ENCODE data around the gene MPRIP.

The MPRIP gene

DNA sequence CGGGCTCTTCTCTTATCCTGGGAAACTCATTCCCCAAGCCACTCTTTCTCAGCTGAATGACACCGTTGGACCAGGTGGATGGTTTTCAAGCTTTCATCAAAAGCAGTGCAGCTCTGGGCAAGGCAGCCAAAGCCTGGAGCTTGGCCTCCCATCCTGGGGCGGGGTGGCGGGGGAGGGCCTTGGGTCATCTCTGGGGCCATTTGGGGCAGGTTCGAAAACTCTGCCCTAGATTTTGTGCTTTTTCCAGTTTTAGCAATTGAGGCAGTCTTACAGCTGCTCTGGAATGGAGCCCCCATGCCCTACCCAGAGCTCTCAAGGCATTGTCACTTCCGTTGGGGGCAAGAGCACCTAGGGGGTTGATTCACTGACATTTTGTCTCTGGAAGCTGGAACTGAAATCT is 9.1 kb downstream of the MPRIP start:
- no peak for DNase-seq (ENCODE audit: low read depth in 3 of 3)

DNA sequence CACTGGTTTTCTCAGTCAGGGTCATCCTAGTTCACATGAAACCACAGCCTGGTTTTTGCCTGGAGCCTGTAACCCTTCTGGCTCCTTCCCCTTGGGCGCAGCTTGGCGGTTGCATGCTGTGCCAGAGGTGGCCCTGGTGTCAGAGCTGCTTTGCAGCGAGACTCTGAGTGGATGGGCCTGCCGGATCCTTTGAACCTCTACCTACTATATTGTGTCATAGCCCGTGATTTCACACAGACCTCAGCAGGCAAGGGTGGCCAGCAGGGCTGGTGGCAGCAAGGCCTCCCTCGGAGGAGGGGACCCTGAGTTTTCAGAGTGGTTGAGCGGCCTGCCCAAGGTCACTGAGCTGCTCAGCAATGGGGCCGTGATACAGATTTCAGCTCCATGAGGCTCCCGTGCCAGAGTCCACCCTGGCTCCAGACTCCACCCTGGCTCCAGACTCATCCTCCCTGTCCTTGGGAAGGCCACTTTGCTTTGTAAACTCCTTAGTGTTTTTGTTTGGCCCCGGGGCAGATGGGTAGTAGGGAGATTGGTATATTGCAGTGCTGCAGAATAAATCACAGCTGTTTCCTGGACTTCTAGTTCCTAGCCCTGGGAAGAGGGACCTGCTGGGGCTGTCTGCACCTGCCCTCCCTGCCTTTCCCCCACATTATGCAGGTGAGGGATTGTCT is 9.7 kb downstream of the MPRIP start:
- no peak for DNase-seq (ENCODE audit: low read depth in 3 of 3)

DNA sequence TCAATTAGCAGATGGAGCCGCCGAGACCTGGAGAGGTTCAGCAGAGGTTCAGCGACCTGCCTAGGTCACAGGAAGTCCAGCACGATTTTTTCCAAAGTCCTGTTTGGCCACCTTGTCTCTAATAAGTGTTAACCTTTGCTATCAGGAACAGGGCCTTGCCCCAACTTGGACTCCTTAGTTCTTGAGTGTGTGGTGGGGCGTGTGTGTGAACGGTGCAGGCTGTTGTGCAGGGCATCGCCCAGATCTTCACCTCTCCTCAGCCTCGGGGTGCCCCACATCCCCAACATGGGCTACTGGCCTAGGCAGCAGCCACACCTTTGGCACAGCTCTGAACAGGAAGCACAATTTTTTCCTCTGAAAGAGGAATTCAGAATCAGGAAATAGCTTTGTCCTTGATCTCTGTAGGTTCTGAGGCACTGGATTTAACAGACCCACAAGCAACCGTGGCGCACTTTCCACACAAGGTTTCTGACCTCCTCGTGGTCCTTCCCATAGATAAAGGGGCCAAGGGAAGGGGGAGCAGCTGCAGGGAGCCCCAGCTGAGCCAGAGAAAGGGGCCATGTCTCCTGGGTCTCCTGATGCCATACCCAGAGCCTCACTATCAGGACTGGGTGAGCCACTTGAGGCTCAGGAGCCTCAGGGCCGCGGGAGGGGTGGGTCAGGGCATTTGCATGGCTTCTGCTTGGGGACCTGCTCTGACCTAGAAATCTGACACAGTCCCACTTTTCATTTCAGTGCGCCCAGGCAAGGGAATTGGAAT is 10.4 kb downstream of the MPRIP start:
- no peak for DNase-seq (ENCODE audit: low read depth in 3 of 3)

DNA sequence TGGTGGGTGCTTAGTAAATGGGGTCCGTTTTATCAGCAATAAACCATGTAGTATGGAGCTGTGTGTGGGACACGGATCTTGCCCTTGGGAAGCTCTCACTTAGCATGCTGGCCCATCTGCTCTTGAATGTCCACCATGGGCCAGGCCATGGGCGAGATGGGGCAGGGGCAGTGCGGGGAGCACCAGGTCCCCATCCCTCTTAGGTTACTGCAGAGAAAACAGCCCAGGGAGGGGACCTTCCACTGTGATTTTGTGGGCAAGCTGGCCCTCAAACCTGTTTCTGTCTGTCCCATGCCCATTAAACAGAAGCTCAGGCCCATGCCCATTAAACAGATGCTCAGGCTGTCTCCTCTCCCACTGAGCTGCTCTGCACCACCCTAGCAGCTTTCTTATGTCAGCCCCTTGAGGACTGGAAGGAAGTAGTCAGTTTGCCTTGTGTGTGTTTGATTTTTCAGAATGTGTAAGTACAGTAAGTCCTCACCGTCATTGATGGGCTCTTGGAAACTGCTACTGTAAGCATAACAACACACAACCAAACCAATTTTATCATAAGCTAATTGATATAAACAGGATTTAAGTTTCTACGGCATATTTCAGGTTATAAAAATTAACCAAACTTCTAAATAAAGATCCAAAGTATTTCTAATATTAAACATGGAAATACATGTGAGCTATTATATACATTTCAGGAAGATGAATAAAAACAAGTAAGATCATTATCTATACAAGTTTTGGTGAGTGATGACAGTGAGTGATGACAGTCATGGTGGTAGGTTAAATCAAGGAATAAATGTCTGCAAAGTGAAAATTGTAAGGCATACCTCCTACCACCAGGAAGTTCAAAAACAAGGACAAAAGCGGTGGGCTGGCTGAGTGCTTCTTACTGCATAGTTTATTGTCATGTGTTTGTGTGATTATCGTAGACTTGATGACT is 11.5 kb downstream of the MPRIP start:
- DNase-seq (ENCODE audit: low read depth in 3 of 3): no peak

DNA sequence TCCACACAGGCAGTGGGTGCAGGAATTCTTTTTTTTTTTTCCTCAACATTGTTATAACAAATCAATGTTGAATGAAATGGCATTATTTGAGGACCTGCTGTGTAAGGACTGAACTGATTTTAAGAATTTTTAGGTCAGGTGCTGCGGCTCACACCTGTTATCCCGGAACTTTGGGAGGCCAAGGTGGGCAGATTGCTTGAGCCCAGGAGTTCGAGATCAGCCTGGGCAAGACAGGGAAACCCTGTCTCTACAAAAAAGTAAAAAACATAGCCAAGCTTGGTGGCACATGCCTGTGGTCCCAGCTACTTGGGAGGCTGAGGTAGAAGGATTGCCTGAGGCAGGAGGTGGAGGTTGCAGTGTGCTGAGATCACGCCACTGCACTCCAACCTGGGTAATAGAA is 12.4 kb downstream of the MPRIP start:
- DNase-seq (ENCODE audit: low read depth in 3 of 3): no peak

DNA sequence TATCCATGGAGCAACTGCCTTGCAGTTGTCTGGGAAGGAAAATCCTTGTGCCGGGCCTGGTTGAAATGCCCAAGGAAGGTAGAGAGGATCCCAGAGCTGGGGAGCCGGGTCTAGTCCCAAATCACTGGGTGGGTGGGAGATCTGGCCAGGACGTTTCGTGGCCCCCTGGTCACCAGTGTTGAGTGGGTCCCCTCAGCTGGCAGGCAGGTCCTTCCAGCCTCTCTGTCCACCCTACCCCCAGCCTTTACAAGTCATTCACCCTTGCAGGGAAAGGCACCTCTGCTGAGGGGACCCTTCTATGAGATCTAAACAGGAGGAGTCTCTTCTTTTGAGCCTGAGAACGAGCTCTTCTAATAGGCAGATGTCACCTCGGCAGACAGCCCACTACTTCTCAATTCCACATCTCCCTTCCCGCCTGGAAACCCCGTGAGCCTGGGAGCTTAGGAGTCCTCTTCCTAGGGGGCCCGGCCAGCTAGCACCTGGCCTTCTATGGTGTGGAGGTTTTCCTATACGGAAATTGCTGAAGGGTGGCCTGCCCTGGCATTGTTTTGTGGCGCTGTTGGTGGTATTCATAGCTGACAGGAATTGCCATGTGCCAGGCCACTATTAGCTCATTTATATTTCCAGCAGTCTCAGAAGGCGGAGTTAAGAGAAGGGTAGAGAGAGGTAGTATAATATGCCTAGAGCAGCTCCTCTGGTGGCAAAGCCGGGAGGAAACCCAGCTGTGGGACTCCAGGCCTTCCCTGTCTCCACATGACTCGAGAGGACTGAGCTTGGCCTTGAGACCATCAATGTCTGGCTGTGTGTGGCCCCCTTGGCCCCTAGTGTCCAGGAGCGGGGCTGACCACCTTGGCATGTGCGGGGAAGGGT is 13.3 kb downstream of the MPRIP start:
- no peak for DNase-seq (ENCODE audit: low read depth in 3 of 3)

DNA sequence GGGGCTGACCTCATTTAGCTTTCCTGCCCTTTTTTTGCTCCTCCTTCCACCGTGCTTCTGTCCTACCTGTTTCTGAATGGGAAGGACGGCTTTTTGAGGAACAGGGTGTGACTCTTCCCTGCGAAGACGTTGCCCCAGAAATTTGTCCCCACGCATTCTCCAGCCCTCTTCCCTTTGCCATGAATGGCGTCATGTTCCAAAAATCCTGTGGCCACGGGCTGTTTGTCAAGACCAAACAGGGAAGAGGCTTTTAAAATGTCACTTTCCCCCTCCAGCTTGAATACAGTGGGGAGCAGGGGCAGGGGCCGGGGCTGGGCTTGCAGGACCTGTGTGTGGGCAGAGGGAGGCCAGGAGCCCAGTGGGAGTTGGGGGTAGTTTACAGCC is 13.9 kb downstream of the MPRIP start:
- DNase-seq (ENCODE audit: low read depth in 3 of 3): no peak

DNA sequence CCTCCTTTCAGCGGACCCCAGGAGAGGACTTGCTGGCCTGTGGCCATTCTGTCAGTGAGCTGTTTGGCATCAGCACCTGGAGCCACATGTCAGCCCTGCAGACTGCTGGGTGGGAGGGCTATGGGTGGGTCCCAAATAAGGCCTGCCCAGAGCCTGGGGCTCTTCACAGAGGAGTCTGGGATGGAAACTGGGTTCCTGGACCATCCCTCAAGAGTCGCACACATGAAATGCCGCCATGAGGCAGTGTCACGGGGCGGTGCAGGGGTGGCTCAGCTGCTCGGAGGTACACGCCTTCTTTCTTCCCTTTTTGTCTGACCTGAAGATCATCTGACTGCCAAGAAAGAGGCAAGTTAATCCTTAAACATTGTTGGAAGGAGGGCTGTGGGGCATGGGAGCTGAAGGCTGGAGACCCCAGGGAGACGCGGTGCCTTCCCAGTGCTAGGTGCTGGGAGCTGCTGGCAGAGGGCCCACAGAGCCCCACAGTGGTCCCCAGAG is 14.8 kb downstream of the MPRIP start:
- no peak for DNase-seq (ENCODE audit: low read depth in 3 of 3)

DNA sequence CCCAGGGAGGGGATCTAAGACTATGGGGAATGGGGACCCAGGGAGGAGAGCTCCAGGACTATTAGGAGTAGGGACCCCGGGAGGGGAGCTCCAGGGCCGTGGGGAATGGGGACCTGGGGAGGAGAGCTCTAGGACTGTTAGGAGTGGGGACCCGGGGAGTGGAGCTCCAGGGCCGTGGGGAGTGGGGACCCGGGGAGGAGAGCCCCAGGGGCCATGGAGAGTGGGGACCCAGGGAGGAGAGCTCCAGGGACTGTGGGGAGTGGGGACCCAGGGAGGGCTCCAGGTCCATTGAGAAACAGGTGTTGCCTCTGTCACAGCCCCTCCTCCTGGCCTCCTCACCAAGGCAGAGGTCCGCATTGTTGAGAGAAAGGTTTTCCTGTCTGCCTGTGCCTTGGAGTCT is 16.0 kb downstream of the MPRIP start:
- no peak for DNase-seq (ENCODE audit: low read depth in 3 of 3)

DNA sequence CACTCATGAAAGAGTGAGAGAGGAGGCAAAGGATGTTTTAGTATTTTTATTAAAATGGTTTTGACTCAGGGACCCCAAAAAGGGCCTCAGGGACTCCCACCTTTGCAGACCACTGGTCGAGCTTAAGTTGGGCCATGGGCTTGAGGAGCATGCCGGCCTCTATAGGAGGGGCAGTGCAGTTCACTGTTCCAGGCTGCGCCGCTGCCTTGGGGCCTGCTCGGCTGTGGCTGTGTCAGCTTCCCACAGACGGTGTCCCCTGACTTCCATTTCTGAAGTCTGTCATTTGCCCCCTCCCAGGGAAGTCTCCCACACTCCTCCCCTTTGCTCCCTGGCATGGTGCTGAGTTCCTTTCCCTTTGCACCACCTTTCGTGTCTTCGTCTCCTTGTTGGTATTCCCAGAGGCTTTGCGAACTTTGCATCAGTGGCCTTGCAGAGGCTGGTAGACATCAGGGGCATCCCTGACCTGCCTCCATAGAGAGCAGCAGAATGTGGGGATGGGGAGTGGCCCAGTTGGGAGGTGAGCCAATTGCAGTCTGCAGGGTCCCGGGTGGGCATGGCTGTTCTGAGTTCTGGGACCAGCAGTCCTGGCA is 17.1 kb downstream of the MPRIP start:
- no peak for DNase-seq (ENCODE audit: low read depth in 3 of 3)

DNA sequence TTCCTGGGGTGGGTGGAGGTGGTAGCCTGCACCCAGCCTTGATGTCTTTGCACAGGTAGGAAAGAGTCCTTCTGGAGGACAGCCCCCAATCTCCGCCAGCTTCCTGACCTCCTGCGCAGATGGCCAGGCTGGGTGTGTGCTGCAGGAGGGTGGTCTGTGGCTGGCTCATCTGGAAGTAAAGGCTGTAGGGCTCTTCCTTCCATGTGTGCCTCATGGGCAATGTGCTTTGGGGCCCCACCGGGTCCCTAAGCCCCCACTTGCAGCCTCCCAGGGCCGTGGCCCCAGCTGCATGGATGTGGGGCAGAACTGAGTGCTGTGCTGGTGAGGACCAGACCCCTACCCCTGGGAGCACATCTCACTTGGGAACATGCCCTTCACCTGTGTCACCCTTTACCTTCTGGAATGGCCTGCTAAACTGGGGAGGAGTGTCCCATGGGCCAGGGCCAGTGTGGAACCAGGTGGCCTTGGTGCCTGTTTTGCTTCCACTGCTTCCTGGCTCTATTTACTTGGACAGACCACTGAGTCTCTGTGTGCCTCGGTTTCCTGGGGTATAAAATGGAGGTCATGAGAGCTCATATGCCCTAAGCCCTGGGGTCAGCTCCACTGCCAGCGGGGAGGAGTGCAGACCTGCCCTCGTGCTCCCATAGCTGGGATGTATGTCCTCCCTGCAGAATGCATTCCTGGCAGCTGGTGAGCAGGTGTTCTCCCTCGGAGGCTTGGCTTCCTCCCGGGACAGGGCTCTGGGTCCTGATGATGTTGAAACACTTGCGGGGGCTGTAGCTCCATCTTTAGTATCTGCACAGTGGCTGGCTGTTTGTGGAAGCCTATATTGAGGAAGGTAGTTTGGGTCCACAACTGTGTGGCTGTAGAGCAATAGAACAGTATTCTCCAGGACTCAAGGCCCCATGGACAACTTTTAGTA is 18.0 kb downstream of the MPRIP start:
- no peak for DNase-seq (ENCODE audit: low read depth in 3 of 3)

DNA sequence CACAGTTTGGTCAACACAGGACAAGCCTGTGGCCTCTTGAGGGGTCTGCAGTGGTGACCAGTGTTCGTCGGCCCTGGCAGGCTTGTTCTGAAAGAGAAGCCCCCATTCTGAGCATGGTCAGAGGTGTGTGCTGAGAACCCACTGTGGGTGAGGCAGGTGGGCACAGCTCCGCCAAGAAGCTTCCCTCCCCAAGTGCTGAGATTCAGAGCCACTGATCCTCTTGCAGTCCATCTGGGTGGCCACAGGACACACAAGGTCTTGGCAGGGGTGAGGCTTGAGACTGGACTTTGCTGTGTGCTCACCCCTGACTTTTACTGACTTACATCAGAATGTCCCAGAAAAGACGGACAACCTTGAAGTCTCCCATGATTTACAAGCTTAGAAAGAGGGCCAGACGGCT is 18.7 kb downstream of the MPRIP start:
- no peak for DNase-seq (ENCODE audit: low read depth in 3 of 3)

DNA sequence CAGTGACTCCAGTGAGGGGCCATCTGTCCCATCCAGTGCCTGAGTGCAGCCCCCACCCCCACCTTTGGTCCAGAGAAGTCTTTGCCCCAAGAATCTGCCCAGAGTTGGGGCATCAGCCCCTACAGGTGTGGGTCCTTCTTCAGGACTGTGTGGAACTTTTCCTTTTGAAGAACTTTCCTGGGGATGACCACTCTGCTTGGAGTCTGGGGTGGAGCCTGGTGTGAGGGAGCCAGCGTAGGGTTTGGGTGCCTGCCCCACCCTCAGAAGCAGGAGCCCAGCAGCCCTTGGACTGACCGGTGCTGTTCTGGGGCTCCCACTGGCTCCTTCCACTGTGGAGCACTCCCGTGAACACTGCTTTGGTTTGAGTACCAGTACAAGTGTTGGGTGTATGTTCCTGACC is 19.3 kb downstream of the MPRIP start:
- DNase-seq (ENCODE audit: low read depth in 3 of 3): no peak

DNA sequence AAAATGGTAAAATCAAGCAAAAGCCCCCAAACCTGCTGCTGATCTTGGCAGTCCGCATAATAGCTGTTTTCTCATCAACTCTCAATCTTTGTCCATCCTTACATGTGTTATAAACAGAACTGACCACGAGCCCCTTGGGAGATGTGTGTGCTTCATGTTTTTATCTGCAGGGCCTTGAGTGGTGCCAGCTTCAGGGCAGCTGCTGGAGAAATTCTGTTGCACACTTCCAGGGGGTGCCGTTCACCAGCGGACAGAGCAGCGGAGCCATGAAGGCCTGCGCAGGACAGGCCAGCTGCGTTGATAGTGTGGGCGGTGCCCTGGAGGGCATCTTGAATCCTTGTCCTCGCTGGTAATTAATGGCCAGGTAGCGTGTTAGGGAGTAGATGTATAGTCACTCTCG is 20.1 kb downstream of the MPRIP start:
- no peak for DNase-seq (ENCODE audit: low read depth in 3 of 3)

DNA sequence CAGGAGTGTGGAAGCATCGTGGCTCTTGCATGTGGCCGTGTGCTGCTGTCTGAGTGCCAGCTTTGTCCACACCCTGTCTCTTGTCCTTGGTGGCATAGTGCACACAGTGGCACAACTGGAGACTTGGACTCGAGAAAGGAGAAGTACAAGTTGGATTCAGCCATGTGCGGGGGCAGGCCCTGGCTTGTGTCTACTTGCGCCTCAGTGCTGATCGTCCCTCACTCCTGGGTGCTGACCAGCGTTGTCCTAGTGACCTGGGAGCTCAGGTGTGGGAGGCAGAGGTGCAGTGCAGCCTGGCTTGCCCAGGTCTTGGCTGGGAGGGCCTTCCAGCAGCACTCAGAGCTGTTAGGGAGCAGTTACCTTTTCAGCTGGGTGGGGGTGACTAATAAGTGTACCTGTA is 20.6 kb downstream of the MPRIP start:
- DNase-seq (ENCODE audit: low read depth in 3 of 3): no peak

DNA sequence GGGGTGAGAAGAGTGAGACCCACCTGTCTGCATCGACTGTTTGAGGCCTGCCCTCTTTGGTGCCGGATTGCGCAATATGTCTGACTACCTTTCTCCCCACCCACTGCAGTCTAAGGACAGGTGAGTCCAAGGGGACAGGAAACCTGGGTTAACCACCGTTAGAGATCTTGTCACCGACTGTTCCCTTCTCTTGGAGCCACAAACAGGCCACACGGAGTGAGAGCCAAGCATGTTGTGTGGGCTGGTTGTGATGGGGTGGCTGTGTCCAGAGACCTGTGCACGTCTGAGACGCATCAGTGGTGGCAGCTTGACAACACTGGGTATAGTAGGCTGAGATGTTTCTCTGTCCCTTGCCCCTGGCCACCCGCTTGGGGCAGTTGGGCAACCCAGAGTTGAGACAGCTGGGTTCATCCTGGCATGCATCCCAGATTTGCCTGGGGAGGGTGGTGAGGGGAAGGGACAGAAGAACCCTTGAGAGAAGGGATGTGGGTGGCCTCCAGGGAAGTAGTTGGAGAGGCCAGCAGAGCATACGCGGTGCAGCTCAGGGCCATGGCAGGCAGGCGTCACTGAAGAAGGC is 21.4 kb downstream of the MPRIP start:
- no peak for DNase-seq (ENCODE audit: low read depth in 3 of 3)

DNA sequence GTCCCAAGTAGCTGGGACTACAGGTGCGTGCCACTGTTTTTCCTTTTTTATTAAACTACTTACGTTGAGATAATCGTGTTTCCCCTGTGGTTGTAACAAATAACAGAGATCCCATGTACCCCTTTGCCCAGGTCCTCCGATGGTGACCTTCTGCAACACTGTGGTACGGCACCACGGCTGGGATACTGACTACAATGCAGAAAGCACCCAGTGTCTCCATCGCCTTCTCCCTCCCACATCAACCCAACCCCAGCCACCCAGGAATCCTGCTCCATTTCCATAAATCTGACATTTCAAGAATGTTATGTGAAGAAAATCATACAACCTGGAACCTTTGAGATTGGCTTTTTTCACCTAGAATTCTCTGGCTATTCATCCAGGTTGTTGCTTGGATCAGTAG is 22.1 kb downstream of the MPRIP start:
- DNase-seq (ENCODE audit: low read depth in 3 of 3): no peak

DNA sequence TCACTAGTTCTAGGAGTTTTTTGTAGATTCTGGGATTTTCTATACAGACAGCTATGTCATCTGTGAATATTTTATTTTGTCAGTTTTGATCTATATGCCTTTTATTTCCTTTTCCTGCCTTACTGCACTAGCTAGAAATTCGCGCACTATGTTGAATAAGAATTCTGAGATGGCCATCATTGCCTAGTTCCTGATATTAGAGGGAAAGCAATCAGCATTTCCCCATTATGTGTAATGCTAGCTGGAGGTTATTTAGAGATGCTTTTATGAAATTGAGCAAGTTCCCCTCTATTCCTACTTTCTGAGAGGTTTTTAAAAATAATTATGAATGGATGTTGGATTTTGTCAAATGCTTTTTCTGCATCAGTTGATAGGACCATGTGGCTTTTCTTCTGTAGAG is 23.8 kb downstream of the MPRIP start:
- no peak for DNase-seq (ENCODE audit: low read depth in 3 of 3)

DNA sequence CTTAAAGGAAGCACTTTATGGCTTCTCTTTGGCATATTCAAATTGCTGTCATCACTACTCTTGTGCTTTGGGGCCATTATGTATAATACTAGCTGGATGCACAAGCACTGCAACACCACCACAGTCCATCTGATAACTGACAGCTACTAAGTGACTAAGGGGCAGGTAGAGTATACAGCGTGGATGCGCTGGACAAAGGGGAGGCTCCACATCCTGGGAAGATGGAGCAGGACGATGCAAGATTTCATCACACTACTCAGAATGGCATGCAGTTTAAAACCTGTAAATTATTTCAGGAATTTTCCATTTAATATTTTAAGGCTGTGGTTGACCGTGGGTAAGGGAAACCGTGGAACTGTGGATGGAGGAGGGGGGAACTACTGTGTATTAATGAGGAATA is 25.0 kb downstream of the MPRIP start:
- DNase-seq (ENCODE audit: low read depth in 3 of 3): no peak

DNA sequence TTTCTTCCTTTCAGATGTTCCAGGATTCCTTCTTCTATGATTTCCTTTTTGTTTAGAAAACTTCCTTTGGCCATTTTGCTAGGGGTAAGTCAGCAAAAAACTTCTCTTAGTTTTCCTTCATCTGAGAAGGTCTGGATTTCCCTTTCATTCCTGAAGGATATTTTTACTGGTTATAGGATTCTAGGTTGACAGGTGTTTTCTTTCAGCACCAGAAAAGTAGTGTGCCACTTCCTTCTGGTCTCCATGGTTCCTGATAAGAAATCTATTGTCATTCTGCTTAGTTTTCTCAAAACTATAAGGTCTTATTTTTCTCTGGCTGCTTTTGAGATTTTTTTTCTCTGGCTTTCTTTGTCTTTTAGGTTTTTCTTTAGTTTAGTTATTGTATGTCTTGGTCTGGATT is 27.6 kb downstream of the MPRIP start:
- no peak for DNase-seq (ENCODE audit: low read depth in 3 of 3)

All from stimulated activated CD4-positive, alpha-beta T cell treated with anti-CD3 and anti-CD28 coated beads, TNF-alpha, amount 100 ng/mL, for 4 hours (primary cell).